GM19438 (cell line): ENCODE results near the gene UFL1.
"Not testable (repeated sequence)": the region's sequence is repeated elsewhere in the genome, so short reads cannot be mapped to it uniquely, and the experiment has no call there.

Experiments used
- ATAC-seq: cut with Tn5 transposase; IDR thresholded peaks from one replicate; pipeline ENCODE4 v1.9.1; 2021; ENCODE audit warnings: low read depth; ENCODE audit not compliant: unreplicated experiment

The UFL1 gene

DNA sequence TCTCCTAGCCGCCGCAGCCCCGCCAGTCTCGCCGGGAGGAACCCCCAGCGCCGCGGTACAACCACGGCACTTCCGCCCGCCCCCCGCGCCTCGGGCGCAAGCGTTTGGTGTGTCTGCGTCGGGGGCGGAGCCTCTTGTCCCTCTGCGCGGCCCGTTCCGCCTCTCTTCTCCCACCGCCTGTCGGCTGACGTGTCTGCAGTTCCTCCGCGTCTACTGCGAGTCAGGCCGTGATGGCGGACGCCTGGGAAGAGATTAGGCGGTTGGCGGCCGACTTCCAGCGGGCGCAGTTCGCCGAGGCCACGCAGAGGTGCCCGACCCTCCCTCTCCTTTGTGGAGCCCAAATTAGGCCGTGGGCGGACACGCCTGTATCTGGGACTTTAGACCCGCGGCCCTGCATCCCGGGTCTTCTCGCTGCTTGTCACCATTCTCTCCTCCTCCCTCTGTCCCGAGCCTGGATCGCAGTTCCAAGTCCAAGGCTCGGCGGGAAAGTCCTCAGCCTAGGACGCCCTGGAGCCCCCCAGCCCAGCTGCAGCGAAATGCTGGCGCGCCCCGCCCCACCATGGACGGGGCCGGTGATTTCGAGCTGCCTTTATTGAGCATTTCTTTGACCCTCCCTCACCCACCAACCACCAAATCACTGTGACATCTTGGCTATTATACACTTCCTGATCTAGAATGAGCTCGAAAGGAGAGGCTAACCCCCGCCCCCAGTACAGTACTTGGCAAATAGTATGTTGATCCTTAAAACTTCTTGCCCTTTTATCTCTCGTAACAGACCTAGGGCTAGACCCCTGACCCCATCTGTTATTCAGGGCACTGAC is at the start of gene UFL1:
Gene UFL1 (plus strand): TSS at position 163 of the 821 bp plus-strand sequence. CDS start 68 bp downstream, at position 231.
- ATAC-seq, result peak; percentile 95

GRCh38 chr6:96472291-96472690 is 49.3 kb upstream of the UFL1 start:
- ATAC-seq, result not testable (repeated sequence)

DNA sequence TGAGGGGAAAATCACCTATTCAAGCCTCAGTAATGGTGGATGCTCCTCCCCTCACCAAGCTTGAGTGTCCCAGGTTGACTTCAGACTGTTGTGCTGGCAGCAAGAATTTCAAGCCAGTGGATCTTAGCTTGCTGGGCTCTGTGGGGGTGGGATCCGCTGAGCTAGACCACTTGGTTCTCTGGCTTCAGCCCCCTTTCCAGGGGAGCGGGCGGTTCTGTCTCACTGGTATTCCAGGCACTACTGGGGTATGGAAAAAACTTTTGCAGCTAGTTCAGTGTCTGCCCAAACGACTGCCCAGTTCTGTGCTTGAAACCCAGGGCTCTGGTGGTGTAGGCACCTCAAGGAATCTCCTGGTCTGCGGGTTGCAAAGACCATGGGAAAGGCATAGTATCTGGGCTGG is 42.9 kb upstream of the UFL1 start:
- ATAC-seq, result no peak

GRCh38 chr6:96491926-96492325 is 29.7 kb upstream of the UFL1 start:
- no peak for ATAC-seq

DNA sequence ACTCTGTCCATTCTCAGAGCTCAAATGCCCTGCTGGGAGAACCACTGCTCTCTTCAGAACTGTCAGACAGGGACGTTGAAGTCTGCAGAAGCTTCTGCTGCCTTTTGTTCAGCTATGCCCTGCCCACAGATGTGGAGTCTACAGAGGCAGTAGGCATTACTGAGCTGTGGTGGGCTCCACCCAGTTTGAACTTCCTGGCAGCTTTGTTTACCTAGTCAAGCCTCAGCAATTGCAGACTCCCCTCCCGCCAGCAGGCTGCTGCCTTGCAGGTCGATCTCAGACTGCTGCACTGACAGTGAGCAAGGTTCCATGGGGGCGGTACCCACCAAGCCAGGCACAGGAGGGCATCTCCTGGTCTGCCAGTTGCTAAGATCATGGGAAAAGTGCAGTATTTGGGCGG is 21.8 kb upstream of the UFL1 start:
- ATAC-seq, result no peak

GRCh38 chr6:96502915-96503314 is 18.7 kb upstream of the UFL1 start:
- ATAC-seq, result no peak

DNA sequence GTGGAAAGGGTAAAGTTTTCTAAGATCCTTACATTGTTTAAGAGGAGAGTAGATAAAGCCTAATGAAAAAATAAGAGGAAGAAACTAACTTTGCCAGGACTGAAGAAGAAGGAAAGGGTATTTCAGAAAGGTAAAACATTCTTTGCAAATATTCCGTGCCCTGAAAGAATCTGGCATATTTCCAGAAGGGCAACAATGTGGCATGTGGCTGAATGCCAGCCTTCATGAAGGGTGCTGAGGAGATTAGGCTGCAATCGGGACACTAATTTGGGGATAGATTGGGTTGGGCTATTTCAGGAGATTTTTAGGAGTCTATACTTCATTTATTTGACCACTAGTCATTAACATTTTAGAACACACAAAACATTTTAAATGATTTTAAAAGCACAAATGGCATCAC is 16.2 kb upstream of the UFL1 start:
- ATAC-seq, result no peak

DNA sequence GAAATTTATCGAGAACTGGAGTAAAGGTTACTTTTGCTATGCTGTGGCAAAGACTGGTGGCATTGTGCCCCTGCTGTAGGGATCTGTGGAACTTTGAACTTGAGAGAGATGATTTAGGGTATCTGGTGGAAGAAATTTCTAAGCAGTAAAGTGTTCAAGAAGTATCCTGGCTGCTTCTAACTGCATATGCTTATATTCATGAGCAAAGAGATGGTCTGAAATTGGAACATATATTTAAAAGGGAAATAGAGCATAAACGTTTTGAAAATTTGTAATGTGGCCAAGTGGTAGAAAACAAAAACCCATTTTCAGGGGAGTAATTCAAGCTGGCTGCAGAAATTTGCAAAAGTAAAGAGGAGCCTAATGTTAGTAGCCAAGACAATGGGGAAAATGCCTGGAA is 12.3 kb upstream of the UFL1 start:
- no peak for ATAC-seq

GRCh38 chr6:96520171-96521115 is 1.2 kb upstream of the UFL1 start:
- no peak for ATAC-seq

- ATAC-seq, result peak; percentile 20
Observed at GRCh38 chr6:96521306-96521643, 331 bp upstream of the UFL1 start.

GRCh38 chr6:96522465-96523009 is 931 bp downstream of the UFL1 start:
- peak; percentile 30 for ATAC-seq

- no peak for ATAC-seq
Observed at GRCh38 chr6:96528193-96528592, 6.6 kb downstream of the UFL1 start.

GRCh38 chr6:96532399-96532798 is 10.8 kb downstream of the UFL1 start:
- no peak for ATAC-seq

- no peak for ATAC-seq
Observed at GRCh38 chr6:96537726-96538125, 16.1 kb downstream of the UFL1 start.

DNA sequence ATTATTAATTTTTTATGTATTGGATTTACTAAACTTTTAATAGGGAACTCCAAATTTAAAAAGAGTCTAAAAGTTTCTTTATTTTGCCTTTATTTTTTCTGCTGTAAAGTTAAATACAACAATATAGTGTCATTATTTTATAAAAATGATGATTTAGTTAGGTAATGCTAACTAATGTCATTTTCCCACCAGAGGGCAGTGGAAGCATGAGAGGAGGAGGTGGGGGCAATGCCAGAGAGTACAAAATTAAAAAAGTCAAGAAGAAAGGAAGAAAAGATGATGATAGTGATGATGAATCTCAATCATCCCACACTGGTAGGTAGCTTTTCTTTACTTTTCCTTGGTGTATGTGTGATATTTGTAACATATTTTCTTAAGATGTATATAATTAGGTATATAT is 21.1 kb downstream of the UFL1 start:
- ATAC-seq, result no peak

DNA sequence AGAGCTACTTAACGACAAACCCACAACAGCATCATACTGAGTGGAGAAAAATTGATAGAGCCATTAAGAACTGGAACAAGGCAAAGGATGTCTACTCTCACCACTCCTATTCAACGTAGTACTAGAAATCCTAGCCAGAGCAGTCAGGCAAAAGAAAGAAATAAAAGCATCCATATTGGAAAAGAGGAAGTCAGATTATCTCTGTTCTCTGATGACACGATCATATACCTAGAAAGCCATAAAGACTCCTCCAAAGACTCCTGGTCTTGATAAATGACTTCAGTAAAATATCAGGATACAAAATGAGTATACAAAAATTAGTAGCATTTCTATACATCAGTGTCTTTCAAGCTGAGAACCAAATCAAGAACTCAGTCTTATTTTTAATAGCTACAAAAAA is 24.3 kb downstream of the UFL1 start:
- ATAC-seq, result no peak

DNA sequence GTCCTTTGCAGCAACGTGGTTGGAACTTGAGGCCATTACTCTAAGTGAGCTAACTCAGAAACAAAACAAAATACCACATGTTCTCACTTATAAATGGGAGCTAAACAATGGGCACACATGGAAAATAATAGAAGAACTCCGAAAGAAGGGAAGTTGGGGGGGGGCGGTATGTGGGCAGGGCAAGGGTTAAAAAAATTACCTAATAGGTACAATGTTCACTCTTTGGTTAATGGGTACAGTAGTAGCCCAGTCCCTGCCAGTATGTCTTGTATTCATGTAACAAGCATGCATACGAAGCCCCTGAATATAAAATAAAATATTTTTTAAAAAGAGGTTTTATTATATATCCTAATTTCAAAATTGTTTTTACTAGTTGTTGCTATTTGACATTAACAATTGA is 26.0 kb downstream of the UFL1 start:
- ATAC-seq, result no peak

DNA sequence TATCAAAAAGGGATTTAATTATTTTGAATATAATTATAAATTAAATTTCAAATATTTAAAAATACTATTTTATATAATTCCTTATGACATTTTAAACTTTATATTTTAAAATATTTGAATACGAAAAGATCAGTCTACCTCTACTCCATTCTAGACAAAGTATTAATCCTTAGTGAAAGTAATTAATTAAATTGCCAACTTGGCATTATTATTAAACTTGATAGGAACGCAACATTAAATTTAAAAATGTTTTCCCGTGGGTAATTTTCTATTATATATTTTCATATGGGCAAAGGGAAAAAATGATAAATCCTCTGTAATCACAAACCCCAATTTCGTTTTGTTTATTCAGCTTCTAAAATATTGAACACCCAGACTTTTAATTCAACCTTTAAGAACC is 33.0 kb downstream of the UFL1 start:
- ATAC-seq, result no peak

DNA sequence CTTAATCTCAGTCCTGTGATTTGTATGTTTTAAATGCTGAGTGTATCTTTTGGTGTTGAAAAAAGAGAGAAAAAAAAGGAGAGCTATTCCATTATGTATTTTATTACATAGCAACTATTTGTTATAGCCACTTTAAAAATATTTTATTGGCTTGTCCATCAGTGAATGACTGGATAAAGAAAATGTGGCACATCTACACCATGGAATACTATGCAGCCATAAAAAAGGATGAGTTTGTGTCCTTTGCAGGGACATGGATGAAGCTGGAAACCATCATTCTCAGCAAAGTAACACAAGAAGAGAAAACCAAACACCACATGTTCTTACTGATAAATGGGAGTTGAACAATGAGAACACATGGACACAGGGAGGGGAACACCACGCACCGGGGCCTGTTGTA is 38.1 kb downstream of the UFL1 start:
- ATAC-seq, result not testable (repeated sequence)

DNA sequence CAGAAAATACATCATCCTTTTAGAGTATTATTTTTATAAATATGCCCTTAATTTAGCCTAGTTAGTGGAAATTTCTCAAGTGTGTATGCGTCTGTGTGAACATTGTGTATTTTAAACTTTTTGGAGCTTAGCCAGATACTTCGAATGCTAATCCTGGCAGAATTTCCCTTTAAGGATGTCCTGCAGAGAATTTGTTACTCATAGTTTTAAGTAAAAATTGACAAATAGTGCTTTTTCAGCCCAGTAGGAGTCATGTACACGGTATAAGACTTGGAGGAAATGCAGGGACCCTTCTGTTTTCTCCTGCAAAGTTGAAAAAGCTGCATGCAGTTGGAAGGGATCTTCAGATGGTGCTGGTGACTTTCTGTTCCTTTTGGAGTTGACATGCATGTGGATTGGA is 41.3 kb downstream of the UFL1 start, which contains the start of gene FHL5:
Gene FHL5 (plus strand): TSS at position 243 of the 400 bp plus-strand sequence. CDS start 40,486 bp downstream, outside the sequence.
- ATAC-seq, result no peak

DNA sequence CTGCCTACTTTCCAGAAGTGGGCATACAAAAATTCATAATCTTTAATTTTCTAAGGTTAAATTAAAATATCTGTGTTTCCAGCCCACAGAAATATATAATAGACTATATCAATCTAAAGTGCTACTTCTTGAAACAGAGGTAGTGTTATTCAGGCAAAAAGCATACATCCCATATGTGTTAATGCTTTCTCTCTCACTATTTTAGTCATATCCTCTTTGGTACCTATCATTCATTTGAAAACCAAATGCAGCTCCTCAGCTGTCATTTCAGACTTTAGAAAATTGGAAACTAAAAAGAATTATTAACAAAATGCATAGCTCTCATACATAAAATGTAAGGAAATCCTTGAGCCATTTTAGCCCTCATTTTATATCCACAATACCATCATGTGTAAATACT is 42.2 kb downstream of the UFL1 start:
- ATAC-seq, result no peak
